ENCODE data around the gene PARVG. TPM values are rescaled to one million over a fixed set of nuclear protein-coding genes. Genes with fewer than 3 reads are reported as not detected.

The PARVG gene
- total and polyA plus RNA-seq, 2 of the 8 experiments (the other 6 are each of a cell fraction or from before 2014, with no cell fraction given) = 0.37 to 1.5 TPM

GRCh38 chr22:44147008-44147645, 33.6 kb upstream of the PARVG start (continued):
- TF ChIP-seq, protein P1, sequence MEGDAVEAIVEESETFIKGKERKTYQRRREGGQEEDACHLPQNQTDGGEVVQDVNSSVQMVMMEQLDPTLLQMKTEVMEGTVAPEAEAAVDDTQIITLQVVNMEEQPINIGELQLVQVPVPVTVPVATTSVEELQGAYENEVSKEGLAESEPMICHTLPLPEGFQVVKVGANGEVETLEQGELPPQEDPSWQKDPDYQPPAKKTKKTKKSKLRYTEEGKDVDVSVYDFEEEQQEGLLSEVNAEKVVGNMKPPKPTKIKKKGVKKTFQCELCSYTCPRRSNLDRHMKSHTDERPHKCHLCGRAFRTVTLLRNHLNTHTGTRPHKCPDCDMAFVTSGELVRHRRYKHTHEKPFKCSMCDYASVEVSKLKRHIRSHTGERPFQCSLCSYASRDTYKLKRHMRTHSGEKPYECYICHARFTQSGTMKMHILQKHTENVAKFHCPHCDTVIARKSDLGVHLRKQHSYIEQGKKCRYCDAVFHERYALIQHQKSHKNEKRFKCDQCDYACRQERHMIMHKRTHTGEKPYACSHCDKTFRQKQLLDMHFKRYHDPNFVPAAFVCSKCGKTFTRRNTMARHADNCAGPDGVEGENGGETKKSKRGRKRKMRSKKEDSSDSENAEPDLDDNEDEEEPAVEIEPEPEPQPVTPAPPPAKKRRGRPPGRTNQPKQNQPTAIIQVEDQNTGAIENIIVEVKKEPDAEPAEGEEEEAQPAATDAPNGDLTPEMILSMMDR (IDR thresholded peaks at IDR 0.05; ENCODE audit: control extremely low read depth in 1 of 3, insufficient read depth in 1 of 3, low read depth in 1 of 3, low read length in 3 of 3) = no peak
- TF ChIP-seq EP300 (IDR thresholded peaks at IDR 0.05; ENCODE audit: borderline replicate concordance in 1 of 2, low read depth in 2 of 2, low read length in 2 of 2) = no peak
